HFF-Myc (cell line): Measurements from ENCODE around the gene FGD4.
"Not testable (repeated sequence)": the region's sequence is repeated elsewhere in the genome, so short reads cannot be mapped to it uniquely, and the experiment has no call there.

Experiments
- DNase-seq: peaks from one replicate; pipeline ENCODE4 v3.0.0-alpha.2; 2011; ENCODE audit warnings: low read depth; ENCODE audit errors: extremely low read depth
- H3K4me3 ChIP-seq: replicated peaks from 2 replicates; pipeline ENCODE4 v1.5.1; 2011; ENCODE audit warnings: low read depth, mild to moderate bottlenecking, control low read depth, low read length
- CTCF ChIP-seq: IDR thresholded peaks from 2 replicates; pipeline ENCODE4 v1.5.1; 2012; ENCODE audit warnings: mild to moderate bottlenecking, low read depth, low read length, control low read depth; ENCODE audit errors: missing control alignments

FGD4 gene

GRCh38 chr12:32509328-32510091 lies 110.2 kb downstream of the FGD4 start:
- TF ChIP-seq CTCF: no peak

GRCh38 chr12:32511976-32512375 lies 112.6 kb downstream of the FGD4 start:
- not testable (repeated sequence) for H3K4me3 ChIP-seq, DNase-seq

More at GRCh38 chr12:32509328-32510091, 110.2 kb downstream of the FGD4 start:
- no peak overlapping the region for H3K4me3 ChIP-seq
- no peak for DNase-seq

DNA sequence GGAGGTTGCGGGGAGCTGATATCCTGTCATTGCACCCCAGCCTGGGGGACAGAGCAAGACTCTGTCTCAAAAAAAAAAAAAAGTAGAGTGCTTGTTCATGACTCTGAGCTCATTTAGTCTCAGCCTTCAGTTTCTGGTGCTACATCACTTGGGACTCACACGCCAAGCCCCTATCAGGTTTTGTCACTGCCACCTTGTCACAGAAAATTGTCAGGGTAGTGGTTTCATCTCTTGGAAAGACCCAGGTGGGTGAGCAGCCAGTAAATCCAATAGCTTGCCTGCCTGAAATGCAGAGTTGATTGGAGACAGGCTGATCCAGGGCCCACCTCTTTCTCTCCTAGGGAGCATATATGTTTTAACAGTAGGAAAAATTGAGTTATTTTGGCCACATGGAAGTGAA lies 113.0 kb downstream of the FGD4 start:
- no peak overlapping the region for H3K4me3 ChIP-seq
- DNase-seq: no peak
- TF ChIP-seq CTCF: no peak

GRCh38 chr12:32512910-32513309 lies 113.6 kb downstream of the FGD4 start:
- H3K4me3 ChIP-seq: no peak overlapping the region
- DNase-seq: no peak
- no peak for TF ChIP-seq CTCF

- TF ChIP-seq CTCF: no peak
- DNase-seq: no peak
- H3K4me3 ChIP-seq: no peak overlapping the region
Measured at GRCh38 chr12:32515137-32515873, 115.9 kb downstream of the FGD4 start.

- TF ChIP-seq CTCF: no peak
- no peak for DNase-seq
- H3K4me3 ChIP-seq: no peak overlapping the region
Measured at GRCh38 chr12:32516230-32516629, 116.9 kb downstream of the FGD4 start.

- no peak overlapping the region for H3K4me3 ChIP-seq
- DNase-seq: no peak
- TF ChIP-seq CTCF: no peak
Measured at GRCh38 chr12:32517966-32518365, 118.6 kb downstream of the FGD4 start.
